Esophagus muscularis mucosa (tissue), 4 donors: Measurements from ENCODE around the gene JDP2. TPM values are rescaled to one million over a fixed set of nuclear protein-coding genes. Genes with fewer than 3 reads are reported as not detected.
"Not testable (repeated sequence)": the region's sequence is repeated elsewhere in the genome, so short reads cannot be mapped to it uniquely, and the experiment has no call there.

Source experiments
- DNase-seq: peaks from one replicate; pipeline ENCODE4 v3.0.0-alpha.2; 2017; ENCODE audit errors: extremely low spot score
- H3K27ac ChIP-seq, 4 donors: fragments of 200-600 bp; sonication (generic); replicated peaks in 1 of 4; 1 replicate in 3 of 4; 2 replicates in 1 of 4; pipeline ENCODE4 v1.5.1; 2016 to 2019; ENCODE audit warnings: mild to moderate bottlenecking in 1 of 4
- H3K27me3 ChIP-seq, 4 donors: fragments of 200-600 bp; sonication (generic); one replicate each; pipeline versions ENCODE4 v1.5.1 to v1.6.0; 2016 to 2019
- H3K36me3 ChIP-seq, 4 donors: fragments of 200-600 bp; sonication (generic); one replicate each; pipeline ENCODE4 v1.5.1; 2016 to 2019
- H3K4me1 ChIP-seq, 4 donors: fragments of 200-600 bp; sonication (generic); one replicate each; pipeline ENCODE4 v1.5.1; 2016 to 2019
- H3K4me3 ChIP-seq, 4 donors: fragments of 200-600 bp; sonication (generic); 1 replicate in 2 of 4; 2 replicates in 2 of 4; pipeline ENCODE4 v1.5.1; 2016 to 2019; ENCODE audit warnings: mild to moderate bottlenecking in 4 of 4, moderate library complexity in 1 of 4
- H3K9me3 ChIP-seq, 4 donors: fragments of 200-600 bp; sonication (generic); 1 replicate in 3 of 4; 2 replicates in 1 of 4; pipeline ENCODE4 v1.5.1; 2016 to 2019
- CTCF ChIP-seq, 3 experiments: fragments of 200-600 bp in 2 of 3; fragments of 450-650 bp in 1 of 3; sonication (generic) in 2 of 3; IDR thresholded peaks; one replicate each; pipeline ENCODE4 v1.5.1; 2017 to 2019; ENCODE audit warnings: antibody characterized with exemption in 3 of 3, mild to moderate bottlenecking in 2 of 3, moderate library complexity in 1 of 3
- EP300 ChIP-seq: sonication (generic); formaldehyde crosslinking; IDR thresholded peaks from one replicate; pipeline ENCODE4 v1.6.1; 2017; ENCODE audit warnings: antibody characterized with exemption
- POLR2A ChIP-seq: fragments of 450-650 bp; IDR thresholded peaks from one replicate; pipeline ENCODE4 v1.6.1; 2017; ENCODE audit warnings: antibody characterized with exemption, moderate library complexity, mild to moderate bottlenecking, low read depth
- POLR2AphosphoS5 ChIP-seq, 2 donors: sonication (generic); formaldehyde crosslinking; IDR thresholded peaks; one replicate each; pipeline ENCODE4 v1.6.1; 2017; ENCODE audit warnings: antibody characterized with exemption in 2 of 2
- WGBS: methylation state at CpG from one replicate; pipeline ENCODE4 v1.1.5; 2018; 5-methylcytosine and 5-hydroxymethylcytosine counted together
- intact Hi-C: fragments of 100-400 bp; cut with DNase I; formaldehyde crosslinking; loops from one replicate; pipeline ENCODE4 v1.15.1; 2023
- total RNA-seq, 4 donors: library from RNA; depleted of rRNA; stranded (reverse); fragments of >200 nt; gene quantifications; one replicate each; pipeline versions ENCODE4 v1.1.0 to v1.2.1, GENCODE V29; 2016

JDP2 gene
- total RNA-seq, 4 donors from 2014 or later: 50.5 to 94.5 (median 78.3) TPM

DNA sequence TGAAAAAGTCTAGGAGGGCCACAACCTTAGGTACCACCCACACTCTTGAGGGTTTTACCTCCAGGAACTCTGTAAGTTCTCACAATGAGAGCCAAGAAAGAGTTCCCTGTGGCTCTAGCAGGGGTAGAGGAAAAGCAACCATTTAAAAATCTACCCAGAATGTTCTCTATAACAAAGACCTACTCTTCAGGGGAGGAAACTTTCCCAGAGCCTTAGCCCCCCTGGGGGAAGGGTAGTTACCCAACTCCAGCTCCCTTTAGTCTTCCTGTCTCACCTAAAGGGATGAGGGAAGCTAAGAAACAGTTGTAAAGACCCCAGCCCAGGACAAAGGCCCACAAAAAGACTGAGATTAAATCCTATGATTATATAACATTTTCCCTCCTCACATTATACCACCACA, 46.2 kb upstream of the JDP2 start:
- intact Hi-C loops: no loop called here
- no peaks in the 10 kb centered on the region for H3K27me3 ChIP-seq
- H3K4me3 ChIP-seq: no peak overlapping the region
- DNase-seq: no peak
- H3K36me3 ChIP-seq: no peaks in the 10 kb centered on the region
- TF ChIP-seq POLR2AphosphoS5 (IDR thresholded peaks at IDR 0.05) (no peak), EP300 (no peak), POLR2A (no peak)
- no peaks in the 10 kb centered on the region for H3K9me3 ChIP-seq
- no peak overlapping the region for H3K27ac ChIP-seq
- no peaks in the 10 kb centered on the region for H3K4me1 ChIP-seq

DNA sequence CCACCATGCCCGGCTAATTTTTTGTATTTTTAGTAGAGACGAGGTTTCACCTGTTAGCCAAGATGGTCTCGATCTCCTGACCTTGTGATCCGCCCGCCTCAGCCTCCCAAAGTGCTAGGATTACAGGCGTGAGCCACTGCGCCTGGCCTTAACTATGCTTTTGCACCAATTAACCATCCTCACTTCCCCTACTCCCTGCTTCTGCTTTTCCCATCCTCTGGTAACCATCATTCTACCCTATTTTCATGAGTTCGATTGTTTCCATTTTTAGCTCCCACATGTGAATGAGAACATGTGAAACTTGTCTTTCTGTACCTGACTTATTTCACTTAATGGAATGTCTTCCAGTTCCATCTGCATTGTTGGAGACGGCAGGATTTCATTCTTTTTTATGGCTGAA, 44.6 kb upstream of the JDP2 start:
- H3K9me3 ChIP-seq, intact Hi-C loops, H3K27ac ChIP-seq, H3K27me3 ChIP-seq, H3K4me3 ChIP-seq, H3K36me3 ChIP-seq, DNase-seq, H3K4me1 ChIP-seq: not testable (repeated sequence)
- WGBS: 83% methylated on average over 9 of the region's 9 CpGs

GRCh38 chr14:75383721-75384120, 44.1 kb upstream of the JDP2 start:
- 63% methylated on average over 1 of the region's 1 CpG for WGBS
- no peak for TF ChIP-seq CTCF (IDR thresholded peaks at IDR 0.05)
- TF ChIP-seq POLR2AphosphoS5 (IDR thresholded peaks at IDR 0.05): no peak
- TF ChIP-seq POLR2A: no peak
- no peak for TF ChIP-seq EP300
- no peak overlapping the region for H3K27ac ChIP-seq
- no peak overlapping the region for H3K4me3 ChIP-seq
- no peaks in the 10 kb centered on the region for H3K4me1 ChIP-seq
- no peaks in the 10 kb centered on the region for H3K9me3 ChIP-seq
- DNase-seq: no peak
- H3K27me3 ChIP-seq: no peaks in the 10 kb centered on the region
- intact Hi-C loops: no loop called here
- no peaks in the 10 kb centered on the region for H3K36me3 ChIP-seq

- WGBS: 72% methylated on average over 3 of the region's 3 CpGs
- Histone ChIP-seq H3K9me3 (no peaks in the 10 kb centered on the region), H3K4me3 (no peak overlapping the region), H3K36me3 (no peaks in the 10 kb centered on the region), H3K27me3 (no peaks in the 10 kb centered on the region), H3K4me1 (no peaks in the 10 kb centered on the region), H3K27ac (no peak overlapping the region)
- DNase-seq: no peak
- TF ChIP-seq EP300 (no peak), POLR2AphosphoS5 (IDR thresholded peaks at IDR 0.05) (no peak), CTCF (IDR thresholded peaks at IDR 0.05) (no peak), POLR2A (no peak)
- intact Hi-C loops: no loop called here
These were observed 38.1 kb upstream of the JDP2 start for GRCh38 chr14:75389679-75390078.

DNA sequence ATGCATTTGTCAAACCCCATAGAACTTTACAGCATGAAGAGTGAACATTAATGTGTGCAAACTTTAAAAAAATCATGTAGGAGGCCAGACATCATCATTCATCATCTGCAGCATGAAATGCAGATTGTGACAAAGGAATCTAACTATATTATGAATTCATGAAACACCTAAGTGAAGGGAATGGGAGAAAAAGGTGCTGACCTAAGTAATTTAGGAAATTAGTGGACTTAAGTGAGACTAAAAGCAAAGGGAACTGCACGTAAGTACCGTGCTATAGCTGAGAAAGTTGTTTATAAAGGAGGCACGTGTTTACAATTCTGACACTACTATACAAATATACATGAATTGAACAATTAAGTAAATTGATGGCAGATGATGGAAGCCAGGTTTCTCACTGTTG, 37.6 kb upstream of the JDP2 start:
- intact Hi-C loops: no loop called here
- no peaks in the 10 kb centered on the region for H3K9me3 ChIP-seq
- H3K36me3 ChIP-seq: no peaks in the 10 kb centered on the region
- no peaks in the 10 kb centered on the region for H3K4me1 ChIP-seq
- H3K27me3 ChIP-seq: no peaks in the 10 kb centered on the region
- DNase-seq: no peak
- TF ChIP-seq CTCF (IDR thresholded peaks at IDR 0.05): no peak
- no peak for TF ChIP-seq EP300
- TF ChIP-seq POLR2AphosphoS5 (IDR thresholded peaks at IDR 0.05): no peak
- TF ChIP-seq POLR2A: no peak
- H3K4me3 ChIP-seq: no peak overlapping the region
- no peak overlapping the region for H3K27ac ChIP-seq
- WGBS: 74% methylated on average over 3 of the region's 3 CpGs

DNA sequence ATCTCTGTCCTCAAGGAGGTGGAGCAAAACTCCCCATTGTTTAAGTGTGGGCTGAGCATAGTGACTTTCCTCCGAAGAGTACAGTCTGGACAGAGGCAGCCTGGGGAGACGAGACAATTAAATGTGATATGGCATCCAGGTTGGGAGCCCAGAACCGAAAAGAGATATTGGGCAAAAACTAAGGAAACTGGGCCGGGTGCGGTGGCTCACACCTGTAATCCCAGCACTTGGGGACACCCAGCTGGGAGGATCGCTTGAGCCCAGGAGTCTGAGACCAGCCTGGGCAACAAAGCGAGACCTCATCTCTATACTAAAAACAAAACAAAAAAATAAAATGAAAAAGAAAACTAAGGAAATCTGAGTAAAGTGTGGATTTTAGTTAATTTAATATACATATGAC, 35.9 kb upstream of the JDP2 start:
- WGBS: 88% methylated on average over 7 of the region's 7 CpGs
- no peak for DNase-seq
- no peaks in the 10 kb centered on the region for H3K4me1 ChIP-seq
- H3K27me3 ChIP-seq: no peaks in the 10 kb centered on the region
- no peaks in the 10 kb centered on the region for H3K9me3 ChIP-seq
- no peak for TF ChIP-seq POLR2A
- TF ChIP-seq CTCF (IDR thresholded peaks at IDR 0.05): no peak
- no peak for TF ChIP-seq EP300
- no peak for TF ChIP-seq POLR2AphosphoS5 (IDR thresholded peaks at IDR 0.05)
- H3K27ac ChIP-seq: no peak overlapping the region
- intact Hi-C loops: no loop called here
- no peak overlapping the region for H3K4me3 ChIP-seq
- H3K36me3 ChIP-seq: no peaks in the 10 kb centered on the region
